Stimulated activated CD8-positive, alpha-beta memory T cell treated with anti-CD3 and anti-CD28 coated beads, Interleukin-7, amount 100 ng/mL, for 4 hours (primary cell): ENCODE results near the gene TGFBR1.

ENCODE experiments used
- DNase-seq, 2 donors: peaks; one replicate each; pipeline ENCODE4 v3.0.0-alpha.2; 2020; ENCODE audit warnings: low read depth in 2 of 2

The TGFBR1 gene

GRCh38 chr9:99169982-99170761 lies 65.3 kb downstream of the TGFBR1 start:
- no peak for DNase-seq

GRCh38 chr9:99171225-99172123 lies 66.6 kb downstream of the TGFBR1 start:
- no peak for DNase-seq

- no peak for DNase-seq
Measured at GRCh38 chr9:99172124-99173091, 67.5 kb downstream of the TGFBR1 start.

- no peak for DNase-seq
Measured at GRCh38 chr9:99173570-99174504, 68.9 kb downstream of the TGFBR1 start.

- DNase-seq, result no peak
Measured at GRCh38 chr9:99176527-99177013, 71.7 kb downstream of the TGFBR1 start.

- DNase-seq, result no peak
Measured at GRCh38 chr9:99177576-99178366, 72.9 kb downstream of the TGFBR1 start.

GRCh38 chr9:99178912-99179872 lies 74.3 kb downstream of the TGFBR1 start:
- no peak for DNase-seq

GRCh38 chr9:99180199-99180598 lies 75.3 kb downstream of the TGFBR1 start:
- no peak for DNase-seq

- DNase-seq, result no peak
Measured at GRCh38 chr9:99180662-99181061, 75.7 kb downstream of the TGFBR1 start.

- DNase-seq, result no peak
Measured at GRCh38 chr9:99181206-99181605, 76.3 kb downstream of the TGFBR1 start.

- DNase-seq, result peak in 1 of 2 donors; percentile 10
Measured at GRCh38 chr9:99181621-99182020, 76.7 kb downstream of the TGFBR1 start.

- no peak for DNase-seq
Measured at GRCh38 chr9:99182356-99182755, 77.4 kb downstream of the TGFBR1 start.

- DNase-seq, result no peak
Measured at GRCh38 chr9:99183616-99184015, 78.7 kb downstream of the TGFBR1 start.

GRCh38 chr9:99184110-99184474 lies 79.2 kb downstream of the TGFBR1 start:
- DNase-seq, result no peak

GRCh38 chr9:99184475-99185347 lies 79.8 kb downstream of the TGFBR1 start:
- peak; percentile 50 to 65 for DNase-seq

GRCh38 chr9:99185348-99185632 lies 80.4 kb downstream of the TGFBR1 start:
- no peak for DNase-seq

- DNase-seq, result no peak
Measured at GRCh38 chr9:99185934-99186333, 81.0 kb downstream of the TGFBR1 start.

GRCh38 chr9:99187311-99187710 lies 82.4 kb downstream of the TGFBR1 start:
- no peak for DNase-seq
